H9 (cell line): ENCODE results near the gene PPP1R16B. TPM values are rescaled to one million over a fixed set of nuclear protein-coding genes. Genes with fewer than 3 reads are reported as not detected.

Experiments
- DNase-seq: peaks from one replicate; pipeline ENCODE4 v3.0.0-alpha.2; 2017
- H2AFZ ChIP-seq: one replicate; pipeline ENCODE4 v1.6.1; 2013; ENCODE audit warnings: mild to moderate bottlenecking, low read length, control low read depth, moderate library complexity
- H2AK5ac ChIP-seq: 2 replicates; pipeline ENCODE4 v1.6.1; 2013; ENCODE audit warnings: low read length, control low read depth, mixed read lengths; ENCODE audit not compliant: insufficient read length
- H2BK120ac ChIP-seq: one replicate; pipeline ENCODE4 v1.6.1; 2013; ENCODE audit warnings: low read depth, mild to moderate bottlenecking, low read length, control low read depth, inconsistent platforms; ENCODE audit not compliant: poor library complexity, severe bottlenecking
- H2BK12ac ChIP-seq: 2 replicates; pipeline ENCODE4 v1.6.1; 2013; ENCODE audit warnings: low read length, control low read depth, mixed read lengths, low read depth; ENCODE audit not compliant: insufficient read length
- H2BK15ac ChIP-seq: 2 replicates; pipeline ENCODE4 v1.6.1; 2013; ENCODE audit warnings: low read depth, low read length, control low read depth
- H2BK20ac ChIP-seq: one replicate; pipeline ENCODE4 v1.6.1; 2013; ENCODE audit warnings: low read depth, mild to moderate bottlenecking, low read length, control low read depth, inconsistent platforms; ENCODE audit not compliant: poor library complexity, severe bottlenecking
- H2BK5ac ChIP-seq: 2 replicates; pipeline ENCODE4 v1.6.1; 2013; ENCODE audit warnings: low read length, control low read depth, mixed read lengths; ENCODE audit not compliant: insufficient read length
- H3K14ac ChIP-seq: 2 replicates; pipeline ENCODE4 v1.6.1; 2013; ENCODE audit warnings: low read length, control low read depth; ENCODE audit not compliant: insufficient read depth
- H3K18ac ChIP-seq: 2 replicates; pipeline ENCODE4 v1.6.1; 2013; ENCODE audit warnings: low read depth, mild to moderate bottlenecking, mixed read lengths, low read length, control low read depth; ENCODE audit not compliant: insufficient read length
- H3K23ac ChIP-seq: 2 replicates; pipeline ENCODE4 v1.6.1; 2013; ENCODE audit warnings: low read length, control low read depth, mixed read lengths, low read depth; ENCODE audit not compliant: insufficient read length
- H3K23me2 ChIP-seq: 2 replicates; pipeline ENCODE4 v1.6.1; 2013; ENCODE audit warnings: low read depth, mild to moderate bottlenecking, mixed read lengths, low read length, control low read depth; ENCODE audit not compliant: insufficient read length, poor library complexity, severe bottlenecking
- H3K27ac ChIP-seq: 2 replicates; pipeline ENCODE4 v1.5.1; 2013; ENCODE audit warnings: low read length, control low read depth, mixed read lengths, low read depth; ENCODE audit not compliant: insufficient read length
- H3K27me3 ChIP-seq: 2 replicates; pipeline ENCODE4 v1.6.1; 2013; ENCODE audit warnings: low read length, control low read depth, inconsistent platforms; ENCODE audit not compliant: insufficient read depth
- H3K4ac ChIP-seq: 2 replicates; pipeline ENCODE4 v1.6.1; 2013; ENCODE audit warnings: low read depth, mild to moderate bottlenecking, control low read depth, inconsistent platforms, low read length, moderate library complexity
- H3K4me1 ChIP-seq: 2 replicates; pipeline ENCODE4 v1.6.1; 2013; ENCODE audit warnings: low read length, control low read depth, inconsistent platforms; ENCODE audit not compliant: insufficient read depth
- H3K4me2 ChIP-seq: 2 replicates; pipeline ENCODE4 v1.6.1; 2013; ENCODE audit warnings: low read length, control low read depth, mixed read lengths; ENCODE audit not compliant: insufficient read length, insufficient read depth
- H3K56ac ChIP-seq: 2 replicates; pipeline ENCODE4 v1.6.1; 2013; ENCODE audit warnings: low read depth, mild to moderate bottlenecking, mixed read lengths, low read length, control low read depth; ENCODE audit not compliant: insufficient read length
- H3K79me1 ChIP-seq: 2 replicates; pipeline ENCODE4 v1.6.1; 2013; ENCODE audit warnings: low read depth, mild to moderate bottlenecking, moderate library complexity, low read length, control low read depth, inconsistent platforms; ENCODE audit not compliant: insufficient read depth, poor library complexity, severe bottlenecking
- H3K79me2 ChIP-seq: 2 replicates; pipeline ENCODE4 v1.6.1; 2013; ENCODE audit warnings: low read length, control low read depth, inconsistent platforms; ENCODE audit not compliant: insufficient read depth
- H3K9ac ChIP-seq: 2 replicates; pipeline ENCODE4 v1.6.1; 2013; ENCODE audit warnings: low read length, control low read depth, mixed read lengths; ENCODE audit not compliant: insufficient read length; ENCODE audit errors: extremely low read depth
- H3K9me3 ChIP-seq: one replicate; pipeline ENCODE4 v1.6.1; 2013; ENCODE audit warnings: low read depth, low read length, inconsistent platforms; ENCODE audit not compliant: control insufficient read depth
- H3T11ph ChIP-seq: one replicate; pipeline ENCODE4 v1.6.1; 2013; ENCODE audit warnings: mild to moderate bottlenecking, low read length, control low read depth, inconsistent platforms
- H4K20me1 ChIP-seq: one replicate; pipeline ENCODE4 v1.6.1; 2013; ENCODE audit not compliant: control insufficient read depth, insufficient read length, insufficient read depth
- H4K5ac ChIP-seq: 2 replicates; pipeline ENCODE4 v1.6.1; 2013; ENCODE audit warnings: low read depth, mild to moderate bottlenecking, mixed read lengths, low read length, control low read depth; ENCODE audit not compliant: insufficient read length
- H4K8ac ChIP-seq: replicated peaks from 2 replicates; pipeline ENCODE4 v1.6.1; 2013; ENCODE audit warnings: low read length, control low read depth, mixed read lengths, low read depth; ENCODE audit not compliant: insufficient read length
- H4K91ac ChIP-seq: 2 replicates; pipeline ENCODE4 v1.6.1; 2013; ENCODE audit warnings: low read depth, mild to moderate bottlenecking, moderate library complexity, mixed read lengths, low read length, control low read depth; ENCODE audit not compliant: insufficient read length
- H3K27ac Mint-ChIP-seq, 3 experiments: 2 replicates in 2 of 3; 3 replicates in 1 of 3; pipeline ENCODE4 v1.8.0; 2020 to 2021; ENCODE audit warnings: mixed read lengths in 3 of 3, mild to moderate bottlenecking in 1 of 3, moderate library complexity in 1 of 3
- H3K27me3 Mint-ChIP-seq: 2 replicates; pipeline ENCODE4 v1.8.0; 2021; ENCODE audit warnings: low read depth, mild to moderate bottlenecking, moderate library complexity, mixed read lengths
- H3K36me3 Mint-ChIP-seq, 3 experiments: 2 replicates in 2 of 3; 3 replicates in 1 of 3; pipeline ENCODE4 v1.8.0; 2020 to 2021; ENCODE audit warnings: low read depth in 3 of 3, mixed read lengths in 3 of 3; ENCODE audit not compliant: insufficient read depth in 1 of 3
- H3K4me1 Mint-ChIP-seq, 2 experiments: 2 replicates each; pipeline ENCODE4 v1.8.0; 2020; ENCODE audit warnings: mixed read lengths in 2 of 2
- H3K4me3 Mint-ChIP-seq, 2 experiments: 2 replicates in 1 of 2; 3 replicates in 1 of 2; pipeline ENCODE4 v1.8.0; 2020 to 2021; ENCODE audit warnings: mild to moderate bottlenecking in 2 of 2, mixed read lengths in 2 of 2, moderate library complexity in 1 of 2
- H3K9me3 Mint-ChIP-seq, 2 experiments: 2 replicates in 1 of 2; 3 replicates in 1 of 2; pipeline ENCODE4 v1.8.0; 2020; ENCODE audit warnings: mild to moderate bottlenecking in 2 of 2, mixed read lengths in 2 of 2, moderate library complexity in 1 of 2
- CTCF ChIP-seq: fragments of 200-600 bp; sonication (generic); conservative IDR thresholded peaks from 3 replicates; pipeline ENCODE4 v1.8.0; 2021; ENCODE audit warnings: antibody characterized with exemption, mild to moderate bottlenecking
- WGBS: extraction: QIAGEN DNeasy Blood & Tissue Kit; methylation state at CpG from one replicate; pipeline ENCODE4 v1.1.7; 2013; ENCODE audit warnings: missing lambda C conversion rate, low lambda C conversion rate, mixed read lengths; ENCODE audit not compliant: insufficient read length; ENCODE audit errors: extremely low coverage; 5-methylcytosine and 5-hydroxymethylcytosine counted together
- total RNA-seq: library from RNA; stranded (reverse); gene quantifications from 2 replicates; pipeline ENCODE4 v1.2.1, GENCODE V29; 2021

Gene PPP1R16B
- total RNA-seq, 1 experiment from 2014 or later = 8.2 TPM

GRCh38 chr20:38885357-38885756 lies 79.9 kb downstream of the PPP1R16B start:
- Histone ChIP-seq H3K27ac (no peak overlapping the region), H3K4ac (no peak overlapping the region), H3K4me1 (no peaks in the 10 kb centered on the region), H3K9ac (no peak overlapping the region), H3K4me2 (no peak overlapping the region), H4K5ac (no peak overlapping the region), H3K23me2 (no peaks in the 10 kb centered on the region), H3K56ac (no peak overlapping the region), H3T11ph (no peak overlapping the region), H2BK15ac (no peak overlapping the region), H2BK20ac (no peak overlapping the region), H4K8ac (no peak overlapping the region), H3K79me1 (no peaks in the 10 kb centered on the region), H3K79me2 (no peaks in the 10 kb centered on the region), H2BK12ac (no peak overlapping the region), H3K18ac (no peak overlapping the region), H2AK5ac (no peak overlapping the region), H3K27me3 (no peaks in the 10 kb centered on the region), H2BK120ac (no peak overlapping the region), H4K20me1 (no peaks in the 10 kb centered on the region), H4K91ac (no peak overlapping the region), H3K23ac (no peak overlapping the region), H2BK5ac (no peak overlapping the region), H3K14ac (no peak overlapping the region), H3K9me3 (no peaks in the 10 kb centered on the region), H2AFZ (no peak overlapping the region)
- H3K27me3 Mint-ChIP-seq = no peaks in the 10 kb centered on the region
- TF ChIP-seq CTCF = no peak
- peaks cover 12 to 19% of the 10 kb centered on the region in 2 experiments for H3K4me1 Mint-ChIP-seq
- DNase-seq = no peak
- WGBS = no CpG with 5 or more reads among the region's 6 CpGs
- H3K9me3 Mint-ChIP-seq = no peaks in the 10 kb centered on the region
- no peak overlapping the region for H3K27ac Mint-ChIP-seq
- no peaks in the 10 kb centered on the region for H3K36me3 Mint-ChIP-seq
- no peak overlapping the region for H3K4me3 Mint-ChIP-seq
